H9 (cell line): Measurements from ENCODE around the gene SPDEF. TPM values are rescaled to one million over a fixed set of nuclear protein-coding genes. Genes with fewer than 3 reads are reported as not detected.
A peak's percentile ranks its signal among the peaks of the same experiment; 100 is the strongest.

Experiments used
- DNase-seq: peaks from one replicate; pipeline ENCODE4 v3.0.0-alpha.2; 2017
- H2AFZ ChIP-seq: one replicate; pipeline ENCODE4 v1.6.1; 2013; ENCODE audit warnings: mild to moderate bottlenecking, low read length, control low read depth, moderate library complexity
- H2AK5ac ChIP-seq: 2 replicates; pipeline ENCODE4 v1.6.1; 2013; ENCODE audit warnings: low read length, control low read depth, mixed read lengths; ENCODE audit not compliant: insufficient read length
- H2BK120ac ChIP-seq: one replicate; pipeline ENCODE4 v1.6.1; 2013; ENCODE audit warnings: low read depth, mild to moderate bottlenecking, low read length, control low read depth, inconsistent platforms; ENCODE audit not compliant: poor library complexity, severe bottlenecking
- H2BK12ac ChIP-seq: 2 replicates; pipeline ENCODE4 v1.6.1; 2013; ENCODE audit warnings: low read length, control low read depth, mixed read lengths, low read depth; ENCODE audit not compliant: insufficient read length
- H2BK15ac ChIP-seq: 2 replicates; pipeline ENCODE4 v1.6.1; 2013; ENCODE audit warnings: low read depth, low read length, control low read depth
- H2BK20ac ChIP-seq: one replicate; pipeline ENCODE4 v1.6.1; 2013; ENCODE audit warnings: low read depth, mild to moderate bottlenecking, low read length, control low read depth, inconsistent platforms; ENCODE audit not compliant: poor library complexity, severe bottlenecking
- H2BK5ac ChIP-seq: 2 replicates; pipeline ENCODE4 v1.6.1; 2013; ENCODE audit warnings: low read length, control low read depth, mixed read lengths; ENCODE audit not compliant: insufficient read length
- H3K14ac ChIP-seq: 2 replicates; pipeline ENCODE4 v1.6.1; 2013; ENCODE audit warnings: low read length, control low read depth; ENCODE audit not compliant: insufficient read depth
- H3K18ac ChIP-seq: 2 replicates; pipeline ENCODE4 v1.6.1; 2013; ENCODE audit warnings: low read depth, mild to moderate bottlenecking, mixed read lengths, low read length, control low read depth; ENCODE audit not compliant: insufficient read length
- H3K23ac ChIP-seq: 2 replicates; pipeline ENCODE4 v1.6.1; 2013; ENCODE audit warnings: low read length, control low read depth, mixed read lengths, low read depth; ENCODE audit not compliant: insufficient read length
- H3K23me2 ChIP-seq: 2 replicates; pipeline ENCODE4 v1.6.1; 2013; ENCODE audit warnings: low read depth, mild to moderate bottlenecking, mixed read lengths, low read length, control low read depth; ENCODE audit not compliant: insufficient read length, poor library complexity, severe bottlenecking
- H3K27ac ChIP-seq: 2 replicates; pipeline ENCODE4 v1.5.1; 2013; ENCODE audit warnings: low read length, control low read depth, mixed read lengths, low read depth; ENCODE audit not compliant: insufficient read length
- H3K27me3 ChIP-seq: 2 replicates; pipeline ENCODE4 v1.6.1; 2013; ENCODE audit warnings: low read length, control low read depth, inconsistent platforms; ENCODE audit not compliant: insufficient read depth
- H3K4ac ChIP-seq: 2 replicates; pipeline ENCODE4 v1.6.1; 2013; ENCODE audit warnings: low read depth, mild to moderate bottlenecking, control low read depth, inconsistent platforms, low read length, moderate library complexity
- H3K4me1 ChIP-seq: 2 replicates; pipeline ENCODE4 v1.6.1; 2013; ENCODE audit warnings: low read length, control low read depth, inconsistent platforms; ENCODE audit not compliant: insufficient read depth
- H3K4me2 ChIP-seq: 2 replicates; pipeline ENCODE4 v1.6.1; 2013; ENCODE audit warnings: low read length, control low read depth, mixed read lengths; ENCODE audit not compliant: insufficient read length, insufficient read depth
- H3K56ac ChIP-seq: 2 replicates; pipeline ENCODE4 v1.6.1; 2013; ENCODE audit warnings: low read depth, mild to moderate bottlenecking, mixed read lengths, low read length, control low read depth; ENCODE audit not compliant: insufficient read length
- H3K79me1 ChIP-seq: 2 replicates; pipeline ENCODE4 v1.6.1; 2013; ENCODE audit warnings: low read depth, mild to moderate bottlenecking, moderate library complexity, low read length, control low read depth, inconsistent platforms; ENCODE audit not compliant: insufficient read depth, poor library complexity, severe bottlenecking
- H3K79me2 ChIP-seq: 2 replicates; pipeline ENCODE4 v1.6.1; 2013; ENCODE audit warnings: low read length, control low read depth, inconsistent platforms; ENCODE audit not compliant: insufficient read depth
- H3K9ac ChIP-seq: 2 replicates; pipeline ENCODE4 v1.6.1; 2013; ENCODE audit warnings: low read length, control low read depth, mixed read lengths; ENCODE audit not compliant: insufficient read length; ENCODE audit errors: extremely low read depth
- H3K9me3 ChIP-seq: one replicate; pipeline ENCODE4 v1.6.1; 2013; ENCODE audit warnings: low read depth, low read length, inconsistent platforms; ENCODE audit not compliant: control insufficient read depth
- H3T11ph ChIP-seq: one replicate; pipeline ENCODE4 v1.6.1; 2013; ENCODE audit warnings: mild to moderate bottlenecking, low read length, control low read depth, inconsistent platforms
- H4K20me1 ChIP-seq: one replicate; pipeline ENCODE4 v1.6.1; 2013; ENCODE audit not compliant: control insufficient read depth, insufficient read length, insufficient read depth
- H4K5ac ChIP-seq: 2 replicates; pipeline ENCODE4 v1.6.1; 2013; ENCODE audit warnings: low read depth, mild to moderate bottlenecking, mixed read lengths, low read length, control low read depth; ENCODE audit not compliant: insufficient read length
- H4K8ac ChIP-seq: replicated peaks from 2 replicates; pipeline ENCODE4 v1.6.1; 2013; ENCODE audit warnings: low read length, control low read depth, mixed read lengths, low read depth; ENCODE audit not compliant: insufficient read length
- H4K91ac ChIP-seq: 2 replicates; pipeline ENCODE4 v1.6.1; 2013; ENCODE audit warnings: low read depth, mild to moderate bottlenecking, moderate library complexity, mixed read lengths, low read length, control low read depth; ENCODE audit not compliant: insufficient read length
- H3K27ac Mint-ChIP-seq, 3 experiments: 2 replicates in 2 of 3; 3 replicates in 1 of 3; pipeline ENCODE4 v1.8.0; 2020 to 2021; ENCODE audit warnings: mixed read lengths in 3 of 3, mild to moderate bottlenecking in 1 of 3, moderate library complexity in 1 of 3
- H3K27me3 Mint-ChIP-seq: 2 replicates; pipeline ENCODE4 v1.8.0; 2021; ENCODE audit warnings: low read depth, mild to moderate bottlenecking, moderate library complexity, mixed read lengths
- H3K36me3 Mint-ChIP-seq, 3 experiments: 2 replicates in 2 of 3; 3 replicates in 1 of 3; pipeline ENCODE4 v1.8.0; 2020 to 2021; ENCODE audit warnings: low read depth in 3 of 3, mixed read lengths in 3 of 3; ENCODE audit not compliant: insufficient read depth in 1 of 3
- H3K4me1 Mint-ChIP-seq, 2 experiments: 2 replicates each; pipeline ENCODE4 v1.8.0; 2020; ENCODE audit warnings: mixed read lengths in 2 of 2
- H3K4me3 Mint-ChIP-seq, 2 experiments: 2 replicates in 1 of 2; 3 replicates in 1 of 2; pipeline ENCODE4 v1.8.0; 2020 to 2021; ENCODE audit warnings: mild to moderate bottlenecking in 2 of 2, mixed read lengths in 2 of 2, moderate library complexity in 1 of 2
- H3K9me3 Mint-ChIP-seq, 2 experiments: 2 replicates in 1 of 2; 3 replicates in 1 of 2; pipeline ENCODE4 v1.8.0; 2020; ENCODE audit warnings: mild to moderate bottlenecking in 2 of 2, mixed read lengths in 2 of 2, moderate library complexity in 1 of 2
- CTCF ChIP-seq: fragments of 200-600 bp; sonication (generic); conservative IDR thresholded peaks from 3 replicates; pipeline ENCODE4 v1.8.0; 2021; ENCODE audit warnings: antibody characterized with exemption, mild to moderate bottlenecking
- WGBS: extraction: QIAGEN DNeasy Blood & Tissue Kit; methylation state at CpG from one replicate; pipeline ENCODE4 v1.1.7; 2013; ENCODE audit warnings: missing lambda C conversion rate, low lambda C conversion rate, mixed read lengths; ENCODE audit not compliant: insufficient read length; ENCODE audit errors: extremely low coverage; 5-methylcytosine and 5-hydroxymethylcytosine counted together
- total RNA-seq: library from RNA; stranded (reverse); gene quantifications from 2 replicates; pipeline ENCODE4 v1.2.1, GENCODE V29; 2021

The SPDEF gene
- total RNA-seq, 1 experiment from 2014 or later, result 0.15 TPM

GRCh38 chr6:34560366-34561226, 4.5 kb upstream of the SPDEF start:
- Histone ChIP-seq H2BK120ac (no peak overlapping the region), H4K20me1 (no peaks in the 10 kb centered on the region), H3K18ac (no peak overlapping the region), H2BK12ac (no peak overlapping the region), H3K4me2 (no peak overlapping the region), H4K8ac (no peak overlapping the region), H3K14ac (no peak overlapping the region; the same call in 1 of the 2 replicates), H3K79me2 (no peaks in the 10 kb centered on the region), H3K4ac (no peak overlapping the region), H3K9ac (no peak overlapping the region), H4K91ac (no peak overlapping the region), H3T11ph (no peak overlapping the region), H2BK15ac (no peak overlapping the region), H3K56ac (no peak overlapping the region), H4K5ac (no peak overlapping the region), H3K27me3 (no peaks in the 10 kb centered on the region), H3K27ac (no peak overlapping the region), H2BK5ac (no peak overlapping the region), H3K23ac (no peak overlapping the region), H2AFZ (no peak overlapping the region), H3K9me3 (no peaks in the 10 kb centered on the region), H3K23me2 (no peaks in the 10 kb centered on the region), H3K4me1 (no peaks in the 10 kb centered on the region; the same call in 1 of the 2 replicates), H2AK5ac (no peak overlapping the region), H3K79me1 (no peaks in the 10 kb centered on the region), H2BK20ac (no peak overlapping the region)
- Mint-ChIP-seq H3K9me3 (no peaks in the 10 kb centered on the region; a peak in 2 of 5 replicates), H3K4me3 (no peak overlapping the region), H3K36me3 (no peaks in the 10 kb centered on the region), H3K4me1 (peaks cover 18 to 28% of the 10 kb centered on the region in 2 experiments), H3K27ac (peak overlapping the region in 1 of 3 experiments; percentile 69; a peak in 4 of 7 replicates), H3K27me3 (peaks cover 1% of the 10 kb centered on the region)
- WGBS, result no CpG with 5 or more reads among the region's 20 CpGs
- no peak for DNase-seq
- TF ChIP-seq CTCF, result no peak
